Measurements from ENCODE around the gene RPIA.

DNA sequence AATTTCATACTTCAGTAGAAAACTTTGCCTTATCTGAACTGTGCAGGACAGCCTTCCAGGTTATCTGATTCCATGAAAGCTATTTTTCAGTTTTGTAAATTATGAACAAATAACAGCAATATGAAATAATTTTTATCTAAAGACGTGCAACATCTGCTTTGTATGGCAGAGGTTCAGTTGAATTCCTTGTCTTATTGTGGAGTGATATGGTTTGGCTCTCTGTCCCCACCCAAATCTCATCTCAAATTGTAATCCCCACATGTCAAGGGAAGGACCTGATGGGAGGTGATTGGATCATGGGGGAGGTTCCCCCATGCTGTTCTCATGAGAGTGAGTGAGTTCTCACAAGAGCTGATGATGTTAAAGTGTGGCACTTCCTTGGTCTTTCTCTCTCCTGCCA, 18.1 kb upstream of the RPIA start:
- no peak for TF ChIP-seq CREB1 (IDR thresholded peaks at IDR 0.05)
- TF ChIP-seq CREB1 (CRISPR knock-in tag; IDR thresholded peaks at IDR 0.05) = no peak
- no peak for TF ChIP-seq PREB (CRISPR knock-in tag; IDR thresholded peaks at IDR 0.05)
- TF ChIP-seq GABPA (tag; conservative IDR thresholded peaks at IDR 0.05; ENCODE audit: low read depth) = no peak
- no peak for TF ChIP-seq SAP30 (IDR thresholded peaks at IDR 0.05; ENCODE audit: borderline replicate concordance, insufficient read depth, low read depth, low read length, poor library complexity, severe bottlenecking)
- TF ChIP-seq TEAD4 (IDR thresholded peaks at IDR 0.05; ENCODE audit: low read length) = peak; percentile 69
- no peak for TF ChIP-seq TEAD4 (CRISPR knock-in tag; IDR thresholded peaks at IDR 0.05; ENCODE audit: borderline replicate concordance)
- no peak for TF ChIP-seq ZNF449 (CRISPR knock-in tag; IDR thresholded peaks at IDR 0.05)
- no peak for TF ChIP-seq POLR2A (conservative IDR thresholded peaks at IDR 0.05)
- TF ChIP-seq, protein P1, sequence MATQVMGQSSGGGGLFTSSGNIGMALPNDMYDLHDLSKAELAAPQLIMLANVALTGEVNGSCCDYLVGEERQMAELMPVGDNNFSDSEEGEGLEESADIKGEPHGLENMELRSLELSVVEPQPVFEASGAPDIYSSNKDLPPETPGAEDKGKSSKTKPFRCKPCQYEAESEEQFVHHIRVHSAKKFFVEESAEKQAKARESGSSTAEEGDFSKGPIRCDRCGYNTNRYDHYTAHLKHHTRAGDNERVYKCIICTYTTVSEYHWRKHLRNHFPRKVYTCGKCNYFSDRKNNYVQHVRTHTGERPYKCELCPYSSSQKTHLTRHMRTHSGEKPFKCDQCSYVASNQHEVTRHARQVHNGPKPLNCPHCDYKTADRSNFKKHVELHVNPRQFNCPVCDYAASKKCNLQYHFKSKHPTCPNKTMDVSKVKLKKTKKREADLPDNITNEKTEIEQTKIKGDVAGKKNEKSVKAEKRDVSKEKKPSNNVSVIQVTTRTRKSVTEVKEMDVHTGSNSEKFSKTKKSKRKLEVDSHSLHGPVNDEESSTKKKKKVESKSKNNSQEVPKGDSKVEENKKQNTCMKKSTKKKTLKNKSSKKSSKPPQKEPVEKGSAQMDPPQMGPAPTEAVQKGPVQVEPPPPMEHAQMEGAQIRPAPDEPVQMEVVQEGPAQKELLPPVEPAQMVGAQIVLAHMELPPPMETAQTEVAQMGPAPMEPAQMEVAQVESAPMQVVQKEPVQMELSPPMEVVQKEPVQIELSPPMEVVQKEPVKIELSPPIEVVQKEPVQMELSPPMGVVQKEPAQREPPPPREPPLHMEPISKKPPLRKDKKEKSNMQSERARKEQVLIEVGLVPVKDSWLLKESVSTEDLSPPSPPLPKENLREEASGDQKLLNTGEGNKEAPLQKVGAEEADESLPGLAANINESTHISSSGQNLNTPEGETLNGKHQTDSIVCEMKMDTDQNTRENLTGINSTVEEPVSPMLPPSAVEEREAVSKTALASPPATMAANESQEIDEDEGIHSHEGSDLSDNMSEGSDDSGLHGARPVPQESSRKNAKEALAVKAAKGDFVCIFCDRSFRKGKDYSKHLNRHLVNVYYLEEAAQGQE (IDR thresholded peaks at IDR 0.05; ENCODE audit: borderline replicate concordance) = no peak
- TF ChIP-seq, protein P1 (CRISPR knock-in tag; IDR thresholded peaks at IDR 0.05; ENCODE audit: low read depth) = no peak
- no peak for TF ChIP-seq POU5F1 (IDR thresholded peaks at IDR 0.05; ENCODE audit: borderline replicate concordance, low read depth, low read length, partially characterized antibody)
